Measurements from ENCODE around the gene SIGLEC6.

Gene SIGLEC6

GRCh38 chr19:51549533-51550324, 18.3 kb upstream of the SIGLEC6 start:
- TF ChIP-seq FOXP2 (optimal IDR thresholded peaks at IDR 0.05; ENCODE audit: borderline replicate concordance, extremely low read depth, extremely low read length, insufficient read depth) (no peak), SIN3A (IDR thresholded peaks at IDR 0.05; ENCODE audit: borderline replicate concordance, insufficient read depth, low read length) (no peak), POLR2AphosphoS5 (IDR thresholded peaks at IDR 0.05; ENCODE audit: low read depth, low read length) (no peak), TAF1 (IDR thresholded peaks at IDR 0.05; ENCODE audit: borderline replicate concordance, insufficient read depth, low read length) (no peak), REST (IDR thresholded peaks at IDR 0.05; ENCODE audit: insufficient read depth in 1 of 2, low read depth in 2 of 2, low read length in 2 of 2) (no peak)

GRCh38 chr19:51548891-51549305, 17.4 kb upstream of the SIGLEC6 start:
- no peak for TF ChIP-seq POLR2AphosphoS5 (IDR thresholded peaks at IDR 0.05; ENCODE audit: low read depth, low read length)
- TF ChIP-seq REST (IDR thresholded peaks at IDR 0.05; ENCODE audit: insufficient read depth in 1 of 2, low read depth in 2 of 2, low read length in 2 of 2), result no peak
- no peak for TF ChIP-seq SIN3A (IDR thresholded peaks at IDR 0.05; ENCODE audit: borderline replicate concordance, insufficient read depth, low read length)

- no peak for TF ChIP-seq SIN3A (IDR thresholded peaks at IDR 0.05; ENCODE audit: borderline replicate concordance, insufficient read depth, low read length)
- TF ChIP-seq FOXP2 (optimal IDR thresholded peaks at IDR 0.05; ENCODE audit: borderline replicate concordance, extremely low read depth, extremely low read length, insufficient read depth), result no peak
- no peak for TF ChIP-seq TAF1 (IDR thresholded peaks at IDR 0.05; ENCODE audit: borderline replicate concordance, insufficient read depth, low read length)
- TF ChIP-seq POLR2AphosphoS5 (IDR thresholded peaks at IDR 0.05; ENCODE audit: low read depth, low read length), result no peak
- no peak for TF ChIP-seq REST (IDR thresholded peaks at IDR 0.05; ENCODE audit: insufficient read depth in 1 of 2, low read depth in 2 of 2, low read length in 2 of 2)
Measured at GRCh38 chr19:51548213-51548651, 16.8 kb upstream of the SIGLEC6 start.

DNA sequence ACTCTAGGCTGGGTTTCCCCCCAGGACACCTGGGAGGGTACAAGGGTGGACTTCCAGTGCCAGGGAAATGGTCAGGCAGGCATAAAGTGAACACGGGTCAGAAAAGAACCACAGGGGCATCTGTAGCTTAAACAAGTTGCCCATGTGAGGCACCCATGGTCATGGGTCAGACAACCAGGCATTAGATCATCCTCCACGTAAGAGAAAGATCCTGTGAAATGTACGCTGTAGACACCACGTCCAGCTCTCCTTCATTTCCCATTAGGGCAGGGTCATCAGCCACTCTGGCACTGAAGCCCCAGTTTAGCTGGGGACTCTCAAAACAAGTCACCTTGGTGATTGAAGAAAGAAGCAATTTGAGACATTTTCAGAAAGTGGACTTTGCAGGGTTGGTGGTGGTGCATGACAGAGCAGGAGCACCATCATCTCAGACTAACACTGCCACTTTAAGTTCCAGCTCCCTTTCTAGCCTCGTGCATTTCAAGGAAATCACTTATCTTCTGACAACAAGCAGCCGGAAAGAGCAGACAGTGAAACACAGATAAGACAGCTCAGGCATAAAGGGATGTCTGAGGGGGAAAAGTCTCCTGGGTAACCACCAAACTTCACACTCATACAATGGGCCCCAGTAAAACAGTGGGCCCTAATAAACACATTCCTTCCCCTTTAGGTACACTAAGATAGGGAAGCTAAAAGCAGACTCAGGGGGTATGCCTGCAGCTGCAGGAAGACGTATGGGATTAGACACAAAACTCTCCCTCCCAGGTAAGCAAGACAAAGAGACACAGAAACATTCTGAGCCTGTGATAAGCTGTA, 16.1 kb upstream of the SIGLEC6 start:
- no peak for TF ChIP-seq TAF1 (IDR thresholded peaks at IDR 0.05; ENCODE audit: borderline replicate concordance, insufficient read depth, low read length)
- no peak for TF ChIP-seq FOXP2 (optimal IDR thresholded peaks at IDR 0.05; ENCODE audit: borderline replicate concordance, extremely low read depth, extremely low read length, insufficient read depth)
- no peak for TF ChIP-seq SIN3A (IDR thresholded peaks at IDR 0.05; ENCODE audit: borderline replicate concordance, insufficient read depth, low read length)
- no peak for TF ChIP-seq POLR2AphosphoS5 (IDR thresholded peaks at IDR 0.05; ENCODE audit: low read depth, low read length)
- no peak for TF ChIP-seq REST (IDR thresholded peaks at IDR 0.05; ENCODE audit: insufficient read depth in 1 of 2, low read depth in 2 of 2, low read length in 2 of 2)
